BE2C (cell line): ENCODE data around the gene IGFBPL1.
"Not testable (repeated sequence)": the region's sequence is repeated elsewhere in the genome, so short reads cannot be mapped to it uniquely, and the experiment has no call there.

ENCODE experiments used
- DNase-seq: peaks from one replicate; pipeline ENCODE4 v3.0.0-alpha.2; 2020
- H3K27me3 ChIP-seq: fragments of 250-450 bp; sonication (Bioruptor Pico); 2 replicates; pipeline ENCODE4 v1.5.1; 2020; ENCODE audit warnings: mild to moderate bottlenecking
- H3K36me3 ChIP-seq: fragments of 250-450 bp; sonication (Bioruptor Pico); 2 replicates; pipeline ENCODE4 v1.5.1; 2020; ENCODE audit warnings: mild to moderate bottlenecking
- H3K4me1 ChIP-seq: fragments of 250-450 bp; sonication (Bioruptor Pico); 2 replicates; pipeline ENCODE4 v1.5.1; 2020
- H3K4me3 ChIP-seq: 2 replicates; pipeline ENCODE4 v1.5.1; 2011; ENCODE audit warnings: low read depth, low read length
- H3K9me3 ChIP-seq: fragments of 250-450 bp; sonication (Bioruptor Pico); 2 replicates; pipeline ENCODE4 v1.5.1; 2020
- TF ChIP-seq, protein P1 (sequence below): IDR thresholded peaks from 2 replicates; pipeline ENCODE4 v1.5.1; 2012; ENCODE audit warnings: mild to moderate bottlenecking, low read depth, low read length

The IGFBPL1 gene

DNA sequence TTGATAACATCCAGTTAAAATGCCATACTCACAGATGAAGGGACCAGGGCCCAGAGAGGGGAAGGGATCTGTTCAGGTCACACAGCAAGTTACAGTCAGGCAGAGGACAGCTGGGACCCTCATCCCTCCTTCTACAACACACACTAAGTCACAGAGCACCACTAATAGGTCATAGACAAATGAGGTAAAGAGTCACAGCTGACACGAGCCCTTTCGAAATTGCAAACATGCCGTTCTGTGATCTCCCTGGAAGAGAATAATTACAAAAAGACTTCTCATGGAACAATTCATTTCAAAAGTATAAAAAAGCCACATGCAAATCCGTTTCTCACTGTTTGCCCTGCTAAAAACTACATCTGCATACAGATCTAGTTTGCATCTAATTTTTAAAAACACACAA is 15.5 kb downstream of the IGFBPL1 start:
- DNase-seq: no peak
- Histone ChIP-seq H3K4me1 (no peaks in the 10 kb centered on the region), H3K27me3 (no peaks in the 10 kb centered on the region), H3K4me3 (no peak overlapping the region), H3K36me3 (peaks cover 40% of the 10 kb centered on the region), H3K9me3 (no peaks in the 10 kb centered on the region)
- TF ChIP-seq, protein P1, sequence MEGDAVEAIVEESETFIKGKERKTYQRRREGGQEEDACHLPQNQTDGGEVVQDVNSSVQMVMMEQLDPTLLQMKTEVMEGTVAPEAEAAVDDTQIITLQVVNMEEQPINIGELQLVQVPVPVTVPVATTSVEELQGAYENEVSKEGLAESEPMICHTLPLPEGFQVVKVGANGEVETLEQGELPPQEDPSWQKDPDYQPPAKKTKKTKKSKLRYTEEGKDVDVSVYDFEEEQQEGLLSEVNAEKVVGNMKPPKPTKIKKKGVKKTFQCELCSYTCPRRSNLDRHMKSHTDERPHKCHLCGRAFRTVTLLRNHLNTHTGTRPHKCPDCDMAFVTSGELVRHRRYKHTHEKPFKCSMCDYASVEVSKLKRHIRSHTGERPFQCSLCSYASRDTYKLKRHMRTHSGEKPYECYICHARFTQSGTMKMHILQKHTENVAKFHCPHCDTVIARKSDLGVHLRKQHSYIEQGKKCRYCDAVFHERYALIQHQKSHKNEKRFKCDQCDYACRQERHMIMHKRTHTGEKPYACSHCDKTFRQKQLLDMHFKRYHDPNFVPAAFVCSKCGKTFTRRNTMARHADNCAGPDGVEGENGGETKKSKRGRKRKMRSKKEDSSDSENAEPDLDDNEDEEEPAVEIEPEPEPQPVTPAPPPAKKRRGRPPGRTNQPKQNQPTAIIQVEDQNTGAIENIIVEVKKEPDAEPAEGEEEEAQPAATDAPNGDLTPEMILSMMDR: no peak

DNA sequence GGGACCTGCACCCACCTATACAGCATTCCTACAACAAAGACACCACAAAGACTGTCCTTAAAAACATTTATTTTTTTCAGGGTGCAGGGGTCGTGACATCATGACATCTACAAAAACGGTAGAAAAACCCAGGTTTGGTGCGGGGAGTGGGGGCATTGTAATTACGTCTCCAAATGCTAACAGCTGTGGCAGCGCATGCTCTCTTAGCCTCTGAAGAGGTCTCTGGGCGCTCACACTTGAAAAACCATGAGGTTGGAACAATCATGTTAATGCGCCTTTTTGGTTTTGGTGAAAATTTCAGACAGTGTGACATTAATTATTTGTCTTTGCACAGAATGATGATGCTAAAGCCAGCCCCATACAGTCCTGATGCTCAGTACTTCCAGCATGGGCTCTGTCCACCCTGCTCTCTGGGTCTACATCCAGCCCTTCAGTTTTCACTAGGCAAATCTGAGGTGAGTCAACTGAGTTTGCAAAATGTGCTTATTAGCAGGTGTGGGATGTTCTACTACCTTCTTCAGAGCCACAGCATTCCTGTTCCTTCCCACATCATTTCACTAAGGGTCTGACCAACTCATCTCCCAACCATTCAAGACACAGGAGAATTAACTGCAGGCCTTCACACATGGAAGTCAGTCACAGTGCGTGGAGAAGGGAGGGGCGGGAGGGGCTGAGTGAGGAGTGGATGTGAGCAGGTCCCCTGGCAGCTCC is 17.6 kb downstream of the IGFBPL1 start:
- no peaks in the 10 kb centered on the region for H3K4me1 ChIP-seq
- TF ChIP-seq, protein P1: no peak
- no peak for DNase-seq
- no peaks in the 10 kb centered on the region for H3K27me3 ChIP-seq
- H3K4me3 ChIP-seq: no peak overlapping the region
- H3K9me3 ChIP-seq: no peaks in the 10 kb centered on the region
- peaks cover 20% of the 10 kb centered on the region for H3K36me3 ChIP-seq

DNA sequence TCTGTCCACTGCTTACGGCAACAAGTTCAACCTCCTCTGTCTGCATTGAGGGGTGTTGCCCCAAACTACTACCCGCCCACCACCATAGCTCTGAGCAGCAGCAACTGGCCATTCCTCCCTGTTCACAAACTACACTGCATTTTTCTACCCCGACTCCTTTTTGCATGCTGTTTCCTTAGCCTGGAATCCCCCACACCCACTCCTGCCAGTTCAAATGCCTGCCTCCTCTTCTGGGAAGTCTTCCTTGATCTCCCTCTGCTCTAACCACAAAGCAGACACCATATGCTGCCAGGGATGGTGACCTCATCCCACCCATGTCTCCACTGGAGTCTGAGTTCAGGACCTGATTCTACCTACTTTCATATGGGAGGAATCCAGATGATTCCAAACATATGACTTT is 18.5 kb downstream of the IGFBPL1 start:
- no peaks in the 10 kb centered on the region for H3K27me3 ChIP-seq
- no peak for DNase-seq

DNA sequence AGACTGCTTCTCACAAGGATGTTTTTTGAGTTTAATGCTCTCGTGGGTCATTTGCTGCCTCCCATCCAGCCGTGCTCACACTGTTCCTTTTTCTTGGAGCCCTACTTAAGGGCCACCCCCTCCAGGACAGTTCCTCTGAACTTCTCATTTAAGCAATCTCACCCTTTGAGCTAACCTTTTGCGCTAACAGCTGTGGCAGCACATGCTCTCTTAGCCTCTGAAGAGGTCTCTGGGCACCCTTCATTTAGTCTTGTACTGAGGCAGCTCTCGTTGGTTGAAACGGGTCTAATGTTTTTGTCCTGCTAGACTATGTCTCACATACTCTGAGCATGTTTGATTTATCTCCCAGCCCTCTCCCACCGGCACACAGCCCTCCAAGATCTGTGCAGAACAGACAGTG is 19.9 kb downstream of the IGFBPL1 start:
- TF ChIP-seq, protein P1: no peak
- Histone ChIP-seq H3K4me3 (no peak overlapping the region), H3K9me3 (no peaks in the 10 kb centered on the region), H3K27me3 (no peaks in the 10 kb centered on the region), H3K36me3 (peaks cover 9% of the 10 kb centered on the region), H3K4me1 (no peaks in the 10 kb centered on the region)
- DNase-seq: no peak

More for the DNA sequence above, 18.5 kb downstream of the IGFBPL1 start:
- Histone ChIP-seq H3K36me3 (peaks cover 13% of the 10 kb centered on the region), H3K4me1 (no peaks in the 10 kb centered on the region), H3K9me3 (no peaks in the 10 kb centered on the region), H3K4me3 (no peak overlapping the region)
- TF ChIP-seq, protein P1: no peak

DNA sequence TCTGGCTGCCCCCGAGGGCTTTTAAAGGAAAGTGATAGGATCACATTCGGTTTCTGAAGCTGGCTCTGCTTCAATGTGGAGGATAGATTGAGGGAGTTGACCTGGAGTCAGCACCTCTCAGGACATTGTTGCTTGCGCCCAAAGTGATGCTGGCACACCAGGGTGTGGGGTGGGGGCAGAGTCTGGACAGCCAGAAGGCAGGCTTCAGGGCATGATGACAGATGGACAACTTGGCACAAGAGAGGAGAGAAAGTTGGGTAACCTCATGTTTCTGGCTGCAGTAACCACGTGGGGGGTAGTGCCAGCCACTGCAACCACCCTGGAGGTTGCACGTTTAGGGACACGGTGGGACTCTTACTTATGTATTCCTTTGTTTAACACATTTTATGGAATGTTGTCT is 22.3 kb downstream of the IGFBPL1 start:
- no peaks in the 10 kb centered on the region for H3K27me3 ChIP-seq
- TF ChIP-seq, protein P1: no peak
- H3K9me3 ChIP-seq: no peaks in the 10 kb centered on the region

DNA sequence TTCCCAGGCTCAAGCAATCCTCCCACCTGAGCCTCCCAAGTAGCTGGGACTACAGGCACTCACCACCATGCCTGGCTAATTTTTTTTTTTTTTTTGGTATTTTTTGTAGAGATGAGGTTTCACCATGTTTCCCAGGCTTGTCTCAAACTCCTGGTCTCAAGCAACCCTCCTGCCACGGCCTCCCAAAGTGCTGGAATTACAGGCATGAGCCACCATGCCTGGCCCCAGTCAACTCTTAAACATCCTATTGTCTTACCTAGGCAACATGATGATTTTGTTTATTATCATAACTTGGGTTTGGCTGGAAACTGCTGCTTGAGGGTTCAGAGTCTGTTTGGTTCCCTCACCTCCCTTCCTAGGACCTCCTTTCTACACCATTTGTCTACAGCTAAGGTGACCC is 25.1 kb downstream of the IGFBPL1 start:
- not testable (repeated sequence) for H3K27me3 ChIP-seq, H3K4me3 ChIP-seq, DNase-seq, H3K4me1 ChIP-seq, H3K9me3 ChIP-seq
- peaks cover 27% of the 10 kb centered on the region for H3K36me3 ChIP-seq

More for the DNA sequence above, 22.3 kb downstream of the IGFBPL1 start:
- Histone ChIP-seq H3K4me1 (no peaks in the 10 kb centered on the region), H3K4me3 (no peak overlapping the region), H3K36me3 (peaks cover 10% of the 10 kb centered on the region)
- no peak for DNase-seq
